HepG2 (cell line): Measurements from ENCODE around the gene USP2. TPM values are rescaled to one million over a fixed set of nuclear protein-coding genes. Genes with fewer than 3 reads are reported as not detected.

Experiments
- ATAC-seq: fragments of 200-7000 bp; cut with Tn5 transposase; 3 replicates; pipeline ENCODE4 v1.9.1; 2020; ENCODE audit warnings: mild to moderate bottlenecking, moderate library complexity
- BruUV-seq: library from RNA; stranded (reverse); fragments of 400-500 nt; replicated peaks from 2 replicates; lab custom pipeline; 2021; lab: Mats Ljungman, UMichigan
- CTCF ChIA-PET: fragments of 300-600 bp; formaldehyde crosslinking; extraction: SDS; loops from one replicate; lab custom pipeline; 2021; ENCODE audit warnings: low total read pairs, inconsistent platforms, low intra/inter-chr PET ratio; lab: Yijun Ruan, JAX
- POLR2A ChIA-PET: fragments of 350-600 bp; sonication (Branson Sonifier 250); formaldehyde crosslinking; loops from one replicate; lab custom pipeline; 2020; ENCODE audit warnings: antibody characterized with exemption, inconsistent platforms; lab: Yijun Ruan, JAX
- DNase-seq: peaks from one replicate; pipeline ENCODE4 v3.0.0-alpha.2; 2015; ENCODE audit warnings: low spot score
- FAIRE-seq: peaks from 3 replicates; lab custom pipeline; 2011; peaks lifted over from hg19 to GRCh38; lab: Jason Lieb, UNC
- H2AFZ ChIP-seq: one replicate; pipeline ENCODE4 v1.6.1; 2011; ENCODE audit warnings: low read length, inconsistent platforms
- H3K27ac ChIP-seq: fragments of 300-600 bp; 3 replicates; pipeline ENCODE4 v1.8.0; 2011; ENCODE audit warnings: mixed run types, mild to moderate bottlenecking, mixed read lengths, low read length, inconsistent platforms; ENCODE audit not compliant: insufficient read depth; ENCODE audit errors: extremely low read length
- H3K27me3 ChIP-seq, 2 experiments: fragments of 200-600 bp in 1 of 2; 2 replicates in 1 of 2; 3 replicates in 1 of 2; pipeline versions ENCODE4 v1.6.0 to v1.8.0; 2011; ENCODE audit warnings: low read length in 2 of 2, mild to moderate bottlenecking in 2 of 2, moderate library complexity in 2 of 2, inconsistent platforms in 1 of 2; ENCODE audit not compliant: insufficient read depth in 2 of 2, control insufficient read depth in 1 of 2
- H3K36me3 ChIP-seq, 2 experiments: fragments of 200-600 bp in 1 of 2; replicated peaks in 1 of 2; 2 replicates in 1 of 2; 3 replicates in 1 of 2; pipeline versions ENCODE4 v1.5.1 to v1.8.0; 2011; ENCODE audit warnings: low read length in 2 of 2, inconsistent platforms in 1 of 2; ENCODE audit not compliant: insufficient read depth in 2 of 2, control insufficient read depth in 1 of 2
- H3K4me1 ChIP-seq: 2 replicates; pipeline ENCODE4 v1.5.1; 2012; ENCODE audit warnings: low read length, inconsistent platforms; ENCODE audit not compliant: insufficient read depth
- H3K4me2 ChIP-seq: 2 replicates; pipeline ENCODE4 v1.6.0; 2011; ENCODE audit warnings: low read depth, low read length, inconsistent platforms
- H3K4me3 ChIP-seq, 3 experiments: fragments of 200-600 bp in 1 of 3; sonication (generic), shearing (Covaris generic) in 1 of 3; replicated peaks in 1 of 3; 2 replicates each; pipeline ENCODE4 v1.5.1; 2011 to 2016; ENCODE audit warnings: low read length in 3 of 3, inconsistent platforms in 2 of 3, low read depth in 2 of 3, mild to moderate bottlenecking in 2 of 3, control low read depth in 1 of 3, mixed read lengths in 1 of 3; ENCODE audit not compliant: insufficient read depth in 1 of 3
- H3K79me2 ChIP-seq: one replicate; pipeline ENCODE4 v1.6.1; 2011; ENCODE audit warnings: low read length, inconsistent platforms; ENCODE audit not compliant: insufficient read depth
- H3K9ac ChIP-seq: 2 replicates; pipeline ENCODE4 v1.6.0; 2011; ENCODE audit warnings: mild to moderate bottlenecking, low read depth, low read length, inconsistent platforms; ENCODE audit not compliant: insufficient read depth
- H3K9me3 ChIP-seq: 2 replicates; pipeline ENCODE4 v1.5.1; 2012; ENCODE audit warnings: mild to moderate bottlenecking, low read length
- H4K20me1 ChIP-seq: 2 replicates; pipeline ENCODE4 v1.6.0; 2011; ENCODE audit warnings: inconsistent platforms, mild to moderate bottlenecking, low read length, moderate library complexity; ENCODE audit not compliant: insufficient read depth
- ARNT2 ChIP-seq: sonication (generic); formaldehyde crosslinking; IDR thresholded peaks from 2 replicates; pipeline ENCODE4 v1.8.0; 2022; ENCODE audit warnings: mild to moderate bottlenecking, low read depth, missing genetic modification reagents, moderate library complexity
- FOXC1 ChIP-seq: sonication (generic); formaldehyde crosslinking; IDR thresholded peaks from 2 replicates; pipeline ENCODE4 v1.8.0; 2022; ENCODE audit warnings: mild to moderate bottlenecking, missing genetic modification reagents, borderline replicate concordance
- GLMP ChIP-seq: sonication (generic); formaldehyde crosslinking; IDR thresholded peaks from 2 replicates; pipeline ENCODE4 v1.9.0; 2021; ENCODE audit warnings: missing genetic modification reagents, mild to moderate bottlenecking, borderline replicate concordance
- GTF3A ChIP-seq: sonication (generic); formaldehyde crosslinking; conservative IDR thresholded peaks from 2 replicates; pipeline ENCODE4 v1.4.0; 2020; ENCODE audit warnings: mild to moderate bottlenecking, missing genetic modification reagents
- MTA1 ChIP-seq: sonication (generic); formaldehyde crosslinking; IDR thresholded peaks from 2 replicates; pipeline ENCODE4 v1.4.0; 2020; ENCODE audit warnings: missing genetic modification reagents, mild to moderate bottlenecking, borderline replicate concordance
- NAIF1 ChIP-seq: sonication (generic); formaldehyde crosslinking; IDR thresholded peaks from 2 replicates; pipeline ENCODE4 v1.5.0; 2020; ENCODE audit warnings: mild to moderate bottlenecking, missing genetic modification reagents, borderline replicate concordance
- PAX8 ChIP-seq: sonication (generic); formaldehyde crosslinking; IDR thresholded peaks from 2 replicates; pipeline ENCODE4 v1.8.0; 2022; ENCODE audit warnings: mild to moderate bottlenecking, missing genetic modification reagents, borderline replicate concordance
- PBX3 ChIP-seq: sonication (generic); formaldehyde crosslinking; IDR thresholded peaks from 2 replicates; pipeline ENCODE4 v1.8.1; 2023; ENCODE audit warnings: missing genetic modification reagents, inconsistent platforms, borderline replicate concordance
- SAP130 ChIP-seq: IDR thresholded peaks from 2 replicates; pipeline ENCODE4 v1.6.1; 2016; ENCODE audit warnings: low read depth
- SRF ChIP-seq: IDR thresholded peaks from 2 replicates; pipeline ENCODE4 v1.6.1; 2011; ENCODE audit warnings: mild to moderate bottlenecking, low read depth, low read length, moderate library complexity
- THAP8 ChIP-seq: sonication (generic); formaldehyde crosslinking; IDR thresholded peaks from 2 replicates; pipeline ENCODE4 v1.5.1; 2020; ENCODE audit warnings: missing genetic modification reagents, mild to moderate bottlenecking, borderline replicate concordance
- WIZ ChIP-seq: sonication (generic); formaldehyde crosslinking; IDR thresholded peaks from 2 replicates; pipeline ENCODE4 v1.5.1; 2020; ENCODE audit warnings: mild to moderate bottlenecking, missing genetic modification reagents
- ZNF235 ChIP-seq: sonication (generic); formaldehyde crosslinking; IDR thresholded peaks from 2 replicates; pipeline ENCODE4 v1.8.1; 2023; ENCODE audit warnings: mild to moderate bottlenecking, missing genetic modification reagents, borderline replicate concordance
- ZNF256 ChIP-seq: sonication (generic); formaldehyde crosslinking; conservative IDR thresholded peaks from 2 replicates; pipeline ENCODE4 v1.4.0; 2020; ENCODE audit warnings: missing genetic modification reagents
- ZNF33B ChIP-seq: sonication (generic); formaldehyde crosslinking; IDR thresholded peaks from 2 replicates; pipeline ENCODE4 v1.5.1; 2020; ENCODE audit warnings: mild to moderate bottlenecking, missing genetic modification reagents
- ZNF513 ChIP-seq: sonication (generic); formaldehyde crosslinking; conservative IDR thresholded peaks from 2 replicates; pipeline ENCODE4 v1.5.0; 2020; ENCODE audit warnings: missing genetic modification reagents
- ZNF543 ChIP-seq: sonication (generic); formaldehyde crosslinking; IDR thresholded peaks from 2 replicates; pipeline ENCODE4 v1.4.0; 2020; ENCODE audit warnings: mild to moderate bottlenecking, missing genetic modification reagents
- ZNF564 ChIP-seq: sonication (generic); formaldehyde crosslinking; IDR thresholded peaks from 2 replicates; pipeline ENCODE4 v1.8.1; 2023; ENCODE audit warnings: mild to moderate bottlenecking, missing genetic modification reagents
- ZSCAN31 ChIP-seq: sonication (generic); formaldehyde crosslinking; IDR thresholded peaks from 2 replicates; pipeline ENCODE4 v1.5.0; 2020; ENCODE audit warnings: low read depth, mild to moderate bottlenecking, missing genetic modification reagents
- WGBS: methylation state at CpG from one replicate; pipeline ENCODE4 v1.1.6; 2017; ENCODE audit warnings: low lambda C conversion rate; 5-methylcytosine and 5-hydroxymethylcytosine counted together
- in situ Hi-C: cut with HindIII; loops from 2 replicates; pipeline ENCODE4 v1.10.0; 2017; ENCODE audit warnings: low pct_unique_long_range_greater_than_20kb; ENCODE audit not compliant: extremely low pct_ligation_motif_present
- intact Hi-C: fragments of 100-400 bp; cut with micrococcal nuclease; formaldehyde crosslinking; loops from one replicate; pipeline ENCODE4 v1.10.0; 2022; ENCODE audit not compliant: unreplicated experiment
- polyA plus RNA-seq, 8 experiments: library from polyadenylated mRNA; depleted of rRNA in 3 of 8; stranded (reverse) in 7 of 8; unstranded in 1 of 8; fragments of >200 nt; fragmentation: Illumina TruSeq in 4 of 8; extraction: Trizol in 4 of 8; gene quantifications; 2 replicates each; pipeline versions ENCODE4 v1.2.1 to v1.2.3, GENCODE V29; 2011 to 2016; ENCODE audit warnings: low read depth in 4 of 8, missing spikeins in 1 of 8, mixed read lengths in 1 of 8; ENCODE audit not compliant: insufficient read depth in 1 of 8
- total RNA-seq, 5 experiments: library from RNA; depleted of rRNA; stranded (reverse); fragments of >200 nt; fragmentation: Illumina TruSeq; extraction: Trizol; gene quantifications; 2 replicates each; pipeline ENCODE4 v1.2.3, GENCODE V29; 2016; ENCODE audit warnings: low read depth in 1 of 5

Gene USP2
- total and polyA plus RNA-seq, 2 of the 13 experiments (the other 11 are each of a cell fraction or from before 2014, with no cell fraction given), result 2.5 to 6.0 TPM

- peak; percentile 41 for DNase-seq
- intact Hi-C loops, result no loop called here
- no peak for TF ChIP-seq SRF
- no peak for TF ChIP-seq WIZ (CRISPR knock-in tag)
- TF ChIP-seq ZNF543, result no peak
- no peak for TF ChIP-seq ZNF513 (CRISPR knock-in tag)
- TF ChIP-seq MTA1 (CRISPR knock-in tag), result no peak
- no peak for TF ChIP-seq NAIF1
- TF ChIP-seq PAX8 (CRISPR knock-in tag), result no peak
- no peak; the same call in 1 of the 2 replicates for TF ChIP-seq SAP130 (CRISPR knock-in tag)
- no peak for TF ChIP-seq GTF3A (CRISPR knock-in tag)
- TF ChIP-seq PBX3 (CRISPR knock-in tag), result no peak
- TF ChIP-seq FOXC1 (CRISPR knock-in tag), result no peak
- no peak for TF ChIP-seq ARNT2
- no peak for TF ChIP-seq ZNF256 (CRISPR knock-in tag)
- 0 out of 2 replicates have a peak, but pooled peaks have one; percentile 56 for TF ChIP-seq ZNF33B (CRISPR knock-in tag)
- no peak for TF ChIP-seq THAP8
- no peak for TF ChIP-seq GLMP (CRISPR knock-in tag)
- TF ChIP-seq ZNF235 (CRISPR knock-in tag), result no peak
- TF ChIP-seq ZNF564, result no peak
- 0 out of 2 replicates have a peak, but pooled peaks have one; percentile 34 for TF ChIP-seq ZSCAN31
Observed at GRCh38 chr11:119316729-119317591, 64.5 kb downstream of the USP2 start, which contains the start of gene MCAM. TSS of gene MCAM (minus strand) at chr11:119317130. CDS start at chr11:119317101, 29 bp downstream.

More at GRCh38 chr11:119316729-119317591, 64.5 kb downstream of the USP2 start, which contains the start of gene MCAM:
- Histone ChIP-seq H3K36me3 (no peaks in the 10 kb centered on the region), H3K9ac (peak within 1 kb of the TSS; percentile 70), H3K4me2 (peak within 1 kb of the TSS; percentile 96), H3K27me3 (peaks cover 0 to 9% of the 10 kb centered on the region in 2 experiments; a peak in 1 of 5 replicates), H3K79me2 (no peaks in the 10 kb centered on the region), H3K9me3 (no peaks in the 10 kb centered on the region), H4K20me1 (no peaks in the 10 kb centered on the region), H3K4me1 (peaks cover 58% of the 10 kb centered on the region), H3K27ac (no peak within 1 kb of the TSS), H2AFZ (peak within 1 kb of the TSS; percentile 30), H3K4me3 (peak within 1 kb of the TSS; percentile 63 to 77 (median 76))
- WGBS, result no CpG with 5 or more reads among the region's 74 CpGs
- CTCF ChIA-PET, result no interaction called here
- BruUV-seq, result no TSS peak
- in situ Hi-C loops, result no loop called here
- ATAC-seq, result peak; percentile 51
- POLR2A ChIA-PET, result interaction anchor here (1.1 to 3.0 kb wide), 12 partner anchors 8 to 232 kb away, joined by 3 to 14 read pairs (median 5); partner anchors contain the start of genes HMBS, RNF26 and USP2
- no peak for FAIRE-seq
